Choroid plexus epithelial cell (primary cell): ENCODE data around the gene SNAPC4.

Experiments
- DNase-seq: peaks from one replicate; pipeline ENCODE4 v3.0.0-alpha.2; 2010; ENCODE audit warnings: low read depth
- H3K4me3 ChIP-seq: 2 replicates; pipeline ENCODE4 v1.5.1; 2011; ENCODE audit warnings: low read depth, mild to moderate bottlenecking, control low read depth, low read length, moderate library complexity
- TF ChIP-seq, protein P1 (sequence below): conservative IDR thresholded peaks from 2 replicates; pipeline ENCODE4 v1.5.1; 2011; ENCODE audit warnings: low read depth, mild to moderate bottlenecking, control low read depth, inconsistent platforms, low read length, moderate library complexity

Gene SNAPC4

DNA sequence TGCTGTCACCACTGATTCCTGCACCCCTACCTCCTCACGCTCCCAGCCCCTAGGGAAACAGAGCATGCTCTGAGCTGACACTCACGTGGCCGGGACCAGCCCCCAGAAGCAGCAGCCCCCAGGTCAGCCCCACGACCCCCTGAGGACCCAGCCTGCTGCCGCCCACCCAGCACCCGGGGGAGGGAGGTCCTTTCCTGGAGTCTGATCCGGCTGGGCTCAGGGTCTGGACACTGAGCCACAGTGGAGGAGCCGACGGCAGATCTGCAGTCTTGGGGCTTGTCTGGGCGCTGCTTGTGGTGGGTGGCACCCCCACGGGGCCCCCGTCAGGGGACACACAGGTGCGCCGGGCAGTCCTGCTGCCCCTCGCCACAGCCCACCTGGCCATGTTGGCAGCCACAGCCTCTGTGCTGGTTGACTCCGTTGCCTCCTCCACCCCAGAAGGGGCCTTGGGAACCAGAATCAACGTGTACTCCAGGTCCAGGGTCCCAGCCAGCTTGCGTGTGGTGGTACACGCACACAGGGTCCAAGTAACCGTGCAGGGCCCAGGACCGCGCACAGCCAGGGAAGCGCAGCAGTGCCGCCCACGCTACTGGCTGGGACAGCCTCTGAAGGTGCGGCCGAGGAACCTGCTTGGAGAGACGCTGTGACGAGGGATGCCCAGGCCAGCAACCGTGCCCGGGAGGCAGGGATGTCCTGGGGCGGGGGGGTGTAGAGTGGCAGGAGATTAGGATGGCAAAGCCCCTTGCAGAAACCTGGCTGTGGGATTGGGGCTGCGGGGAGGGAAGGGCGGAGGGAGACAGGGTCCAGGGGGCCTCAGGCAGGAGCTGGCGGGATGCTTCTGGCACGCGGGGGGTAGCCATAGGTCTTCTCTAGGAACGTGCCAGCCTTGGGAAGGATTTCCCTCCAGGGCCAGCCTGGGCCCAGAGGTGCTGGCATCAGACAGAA is 39.9 kb downstream of the SNAPC4 start:
- H3K4me3 ChIP-seq = no peak overlapping the region
- DNase-seq = no peak
- TF ChIP-seq, protein P1, sequence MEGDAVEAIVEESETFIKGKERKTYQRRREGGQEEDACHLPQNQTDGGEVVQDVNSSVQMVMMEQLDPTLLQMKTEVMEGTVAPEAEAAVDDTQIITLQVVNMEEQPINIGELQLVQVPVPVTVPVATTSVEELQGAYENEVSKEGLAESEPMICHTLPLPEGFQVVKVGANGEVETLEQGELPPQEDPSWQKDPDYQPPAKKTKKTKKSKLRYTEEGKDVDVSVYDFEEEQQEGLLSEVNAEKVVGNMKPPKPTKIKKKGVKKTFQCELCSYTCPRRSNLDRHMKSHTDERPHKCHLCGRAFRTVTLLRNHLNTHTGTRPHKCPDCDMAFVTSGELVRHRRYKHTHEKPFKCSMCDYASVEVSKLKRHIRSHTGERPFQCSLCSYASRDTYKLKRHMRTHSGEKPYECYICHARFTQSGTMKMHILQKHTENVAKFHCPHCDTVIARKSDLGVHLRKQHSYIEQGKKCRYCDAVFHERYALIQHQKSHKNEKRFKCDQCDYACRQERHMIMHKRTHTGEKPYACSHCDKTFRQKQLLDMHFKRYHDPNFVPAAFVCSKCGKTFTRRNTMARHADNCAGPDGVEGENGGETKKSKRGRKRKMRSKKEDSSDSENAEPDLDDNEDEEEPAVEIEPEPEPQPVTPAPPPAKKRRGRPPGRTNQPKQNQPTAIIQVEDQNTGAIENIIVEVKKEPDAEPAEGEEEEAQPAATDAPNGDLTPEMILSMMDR = no peak

DNA sequence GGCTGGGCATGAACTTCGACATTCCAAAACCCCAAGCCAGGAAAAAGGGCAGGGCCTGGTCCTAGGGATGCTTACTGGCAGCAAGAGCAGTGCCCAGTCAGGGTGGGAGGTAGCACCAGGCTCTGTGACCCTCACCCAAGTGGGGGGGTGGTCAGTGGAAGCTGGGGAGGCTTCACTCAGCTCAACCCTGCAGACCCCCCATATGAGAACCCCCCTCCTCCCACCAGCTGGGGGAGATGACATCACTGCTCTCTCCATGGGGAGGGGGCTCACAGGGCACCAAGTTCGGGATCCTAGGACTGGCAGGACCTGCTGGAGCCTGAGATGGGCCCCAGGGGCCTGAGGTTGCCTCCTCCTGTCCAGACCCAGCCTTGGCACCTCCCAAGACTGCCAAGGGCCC is 41.1 kb downstream of the SNAPC4 start:
- H3K4me3 ChIP-seq = no peak overlapping the region
- no peak for DNase-seq
- TF ChIP-seq, protein P1 = no peak

DNA sequence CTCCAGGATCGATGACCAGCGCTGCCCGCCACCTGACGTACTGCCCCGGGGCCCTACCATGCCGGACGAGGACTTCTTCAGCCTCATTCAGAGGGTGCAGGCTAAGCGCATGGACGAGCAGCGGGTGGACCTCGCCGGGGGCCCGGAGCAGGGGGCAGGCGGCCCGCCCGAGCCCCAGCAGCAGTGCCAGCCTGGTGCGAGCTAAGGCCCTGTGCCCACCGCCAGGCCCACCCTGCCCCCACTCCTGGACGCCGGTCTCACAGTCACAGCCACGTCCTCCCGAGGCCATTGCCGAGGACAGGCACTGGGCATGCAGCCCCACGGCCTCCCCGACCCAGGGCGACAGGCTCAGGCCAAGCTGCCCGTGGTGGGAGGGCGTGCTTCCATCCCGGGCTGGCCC is 42.0 kb downstream of the SNAPC4 start:
- TF ChIP-seq, protein P1 = no peak

DNA sequence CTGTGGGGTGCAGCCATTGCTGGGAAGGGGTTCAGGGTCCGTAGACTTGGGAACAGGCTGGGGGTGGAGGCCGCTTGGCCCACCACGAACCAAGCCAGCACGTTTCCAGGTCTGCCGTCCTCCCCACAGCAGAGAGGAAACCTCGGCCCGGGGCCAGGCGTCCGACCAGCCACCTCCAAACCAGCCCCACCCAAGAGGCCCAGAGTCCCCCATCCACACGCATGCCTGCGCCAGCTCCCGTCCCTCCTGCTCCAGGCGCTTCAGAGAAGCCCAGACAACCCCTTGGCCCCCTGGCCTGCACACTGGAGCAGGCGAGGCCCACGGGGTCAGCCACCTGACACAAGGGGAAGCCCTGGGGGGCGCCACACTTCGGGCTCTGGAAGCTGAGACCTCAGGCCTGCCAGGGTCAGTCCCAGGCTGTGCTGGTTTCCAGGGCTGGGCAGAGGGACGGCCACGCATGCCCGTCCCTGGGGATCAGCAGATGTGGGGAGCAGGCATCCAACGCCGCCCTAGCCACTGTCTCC is 42.7 kb downstream of the SNAPC4 start:
- DNase-seq = no peak
- TF ChIP-seq, protein P1 = no peak
- H3K4me3 ChIP-seq = no peak overlapping the region

More for the DNA sequence above, 42.0 kb downstream of the SNAPC4 start:
- no peak overlapping the region for H3K4me3 ChIP-seq
- no peak for DNase-seq

DNA sequence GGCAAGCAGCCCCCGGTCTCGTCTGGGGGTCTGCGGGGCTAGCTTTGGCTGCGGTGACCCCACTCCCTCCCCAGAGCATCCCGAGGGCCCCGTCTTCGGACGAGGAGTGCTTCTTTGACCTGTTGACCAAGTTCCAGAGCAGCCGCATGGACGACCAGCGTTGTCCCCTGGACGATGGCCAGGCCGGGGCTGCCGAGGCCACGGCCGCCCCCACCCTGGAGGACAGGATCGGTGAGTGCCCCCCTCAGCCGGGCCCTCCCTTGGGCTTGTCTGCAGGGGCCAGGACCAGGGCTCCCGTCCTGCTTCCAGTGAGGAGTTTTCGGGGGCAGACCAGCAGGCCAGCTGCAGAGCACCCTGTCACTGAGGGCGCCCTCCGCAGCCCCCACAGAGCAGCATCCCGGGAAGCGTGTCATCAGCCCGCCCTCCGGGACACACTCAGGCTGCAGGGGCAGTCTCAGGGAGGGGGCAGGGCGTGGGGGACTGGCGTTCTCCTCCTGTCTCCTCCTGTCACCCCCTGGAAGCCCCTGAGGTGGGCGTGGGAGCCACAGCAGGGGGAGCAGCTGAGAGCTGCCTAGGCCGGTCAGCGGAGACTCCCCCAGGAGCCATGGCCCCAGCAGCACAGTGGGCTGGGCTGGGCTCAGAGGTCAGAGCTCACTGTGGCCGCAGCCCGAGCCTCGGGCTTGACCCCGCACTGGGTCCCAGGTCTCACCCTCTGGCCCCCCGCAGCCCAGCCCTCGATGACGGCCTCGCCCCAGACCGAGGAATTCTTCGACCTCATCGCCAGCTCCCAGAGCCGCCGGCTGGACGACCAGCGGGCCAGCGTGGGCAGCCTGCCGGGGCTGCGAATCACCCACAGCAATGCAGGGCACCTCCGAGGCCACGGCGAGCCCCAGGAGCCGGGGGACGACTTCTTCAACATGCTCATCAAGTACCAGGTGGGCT is 44.1 kb downstream of the SNAPC4 start:
- TF ChIP-seq, protein P1 = no peak
- DNase-seq = no peak
- H3K4me3 ChIP-seq = no peak overlapping the region

DNA sequence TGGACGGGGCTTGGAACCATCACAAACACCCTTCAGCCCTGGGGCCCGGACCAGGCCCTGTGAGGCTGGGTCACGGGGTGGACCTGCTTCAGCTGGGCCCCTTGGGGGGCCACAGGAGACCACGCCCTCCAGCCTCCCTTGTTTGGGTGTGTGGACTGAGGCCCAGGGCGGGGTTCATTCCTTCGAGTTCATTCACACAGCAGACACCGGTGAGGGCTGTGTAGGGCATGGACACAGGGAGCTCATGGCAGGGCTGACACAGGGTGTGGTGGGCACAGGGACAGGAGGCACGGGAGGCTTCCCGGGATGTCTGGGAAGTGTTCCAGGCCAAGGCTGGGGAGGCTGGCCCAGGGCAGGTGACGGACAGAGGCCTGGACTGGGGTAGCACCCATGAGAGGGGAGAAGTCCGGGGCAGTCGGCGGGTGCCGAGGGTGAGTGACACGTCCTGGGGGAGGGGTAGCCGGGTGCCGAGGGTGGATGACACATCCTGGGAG is 45.3 kb downstream of the SNAPC4 start:
- DNase-seq = peak; percentile 40
- TF ChIP-seq, protein P1 = no peak
- no peak overlapping the region for H3K4me3 ChIP-seq
